ENCODE data around the gene CRYBA2. TPM values are rescaled to one million over a fixed set of nuclear protein-coding genes. Genes with fewer than 3 reads are reported as not detected.

Gene CRYBA2
- not detected in 2 replicates for total RNA-seq (2014; rRNA removed; shearing (Covaris generic))

GRCh38 chr2:218993345-218994315 is at the start of gene CRYBA2:
Gene CRYBA2, minus strand, starts transcription at chr2:218993422. Its CDS starts 246 bp downstream, at chr2:218993176.
- no peak for DNase-seq (ENCODE audit: low spot score)

GRCh38 chr2:219042750-219043149 is 49.5 kb upstream of the CRYBA2 start:
- DNase-seq (ENCODE audit: low spot score) = no peak

GRCh38 chr2:219042157-219042556 is 48.9 kb upstream of the CRYBA2 start:
- no peak for DNase-seq (ENCODE audit: low spot score)

- peak; percentile 29 for DNase-seq (ENCODE audit: low spot score)
Observed at GRCh38 chr2:219041252-219041651, 48.0 kb upstream of the CRYBA2 start, which contains the start of gene CFAP65. Gene CFAP65, minus strand, starts transcription at chr2:219041516. Its CDS starts 2,468 bp downstream, at chr2:219039048.

- DNase-seq (ENCODE audit: low spot score) = no peak
Observed at GRCh38 chr2:219038600-219038999, 45.4 kb upstream of the CRYBA2 start.

GRCh38 chr2:219037783-219038499 is 44.7 kb upstream of the CRYBA2 start:
- no peak for DNase-seq (ENCODE audit: low spot score)

GRCh38 chr2:219035942-219036341 is 42.7 kb upstream of the CRYBA2 start:
- no peak for DNase-seq (ENCODE audit: low spot score)

- no peak for DNase-seq (ENCODE audit: low spot score)
Observed at GRCh38 chr2:219034823-219035222, 41.6 kb upstream of the CRYBA2 start.

- no peak for DNase-seq (ENCODE audit: low spot score)
Observed at GRCh38 chr2:219032051-219032745, 39.0 kb upstream of the CRYBA2 start.

GRCh38 chr2:219031005-219031738 is 38.0 kb upstream of the CRYBA2 start:
- no peak for DNase-seq (ENCODE audit: low spot score)

- DNase-seq (ENCODE audit: low spot score) = no peak
Observed at GRCh38 chr2:219030177-219030940, 37.1 kb upstream of the CRYBA2 start.

GRCh38 chr2:219029829-219030165 is 36.6 kb upstream of the CRYBA2 start:
- peak; percentile 69 for DNase-seq (ENCODE audit: low spot score)

GRCh38 chr2:219028996-219029828 is 36.0 kb upstream of the CRYBA2 start:
- DNase-seq (ENCODE audit: low spot score) = no peak

GRCh38 chr2:219028141-219028540 is 34.9 kb upstream of the CRYBA2 start:
- DNase-seq (ENCODE audit: low spot score) = no peak

GRCh38 chr2:219027511-219028055 is 34.4 kb upstream of the CRYBA2 start:
- DNase-seq (ENCODE audit: low spot score) = no peak

- no peak for DNase-seq (ENCODE audit: low spot score)
Observed at GRCh38 chr2:219026946-219027345, 33.7 kb upstream of the CRYBA2 start.

- DNase-seq (ENCODE audit: low spot score) = no peak
Observed at GRCh38 chr2:219025637-219026585, 32.7 kb upstream of the CRYBA2 start.

- DNase-seq (ENCODE audit: low spot score) = no peak
Observed at GRCh38 chr2:219024059-219024458, 30.8 kb upstream of the CRYBA2 start.

All from A172 (cell line).